A549 (cell line): ENCODE measurements around the gene GREB1.

Experiments
- CTCF ChIP-seq: fragments of >200 bp; sonication (Bioruptor Twin); formaldehyde crosslinking; IDR thresholded peaks from 3 replicates; pipeline ENCODE4 v1.5.1; 2016
- EHMT2 ChIP-seq: fragments of 200-600 bp; sonication (generic); IDR thresholded peaks from 2 replicates; pipeline ENCODE4 v1.6.1; 2016; ENCODE audit warnings: antibody characterized with exemption, low read depth, mild to moderate bottlenecking, moderate library complexity
- EP300 ChIP-seq, 2 experiments: fragments of >200 bp; sonication (Bioruptor Twin); formaldehyde crosslinking; IDR thresholded peaks; 2 replicates in 1 of 2; 3 replicates in 1 of 2; pipeline ENCODE4 v1.6.1; 2016 to 2017
- JUNB ChIP-seq: fragments of >200 bp; sonication (Bioruptor Twin); formaldehyde crosslinking; IDR thresholded peaks from 2 replicates; pipeline ENCODE4 v1.6.1; 2016
- NFE2L2 ChIP-seq: fragments of 150-350 bp; conservative IDR thresholded peaks from 2 replicates; pipeline ENCODE4 v1.6.1; 2014; ENCODE audit warnings: low read length
- POLR2A ChIP-seq: IDR thresholded peaks from 2 replicates; pipeline ENCODE4 v1.6.1; 2012; ENCODE audit warnings: mild to moderate bottlenecking, low read length
- RFX5 ChIP-seq: fragments of 450-650 bp; IDR thresholded peaks from 2 replicates; pipeline ENCODE4 v1.7.1; 2014; ENCODE audit warnings: antibody characterized with exemption, mild to moderate bottlenecking, moderate library complexity

DNA sequence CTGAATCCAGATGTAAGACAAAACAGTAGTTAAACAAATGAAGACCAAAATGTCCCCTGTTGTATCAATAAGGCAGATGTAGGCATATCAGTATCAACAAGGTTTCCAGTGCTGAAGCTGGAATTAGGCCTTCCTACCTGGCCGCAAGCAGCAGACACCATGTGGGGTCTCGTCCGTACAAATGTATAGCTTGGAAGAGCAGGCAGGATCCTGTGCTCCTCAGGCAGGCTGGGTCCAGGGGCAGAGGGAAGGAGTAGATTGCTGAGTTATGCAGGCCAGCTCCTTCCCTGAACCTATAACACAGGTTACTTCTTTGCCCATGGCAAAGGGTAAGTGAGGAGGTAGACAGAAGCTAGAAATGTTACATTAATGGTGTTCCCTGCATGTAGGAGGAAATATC is 112.7 kb downstream of the GREB1 start:
- TF ChIP-seq POLR2A (no peak), RFX5 (no peak), CTCF (no peak), EP300 (IDR thresholded peaks at IDR 0.05) (no peak), EHMT2 (no peak), JUNB (no peak), NFE2L2 (no peak)
